Measurements from ENCODE around the gene FAM193B.

FAM193B gene

GRCh38 chr5:177523711-177524538, 30.4 kb downstream of the FAM193B start:
- H3K9me3 ChIP-seq (ENCODE audit: control insufficient read depth, insufficient read depth, low read length): no peaks in the 10 kb centered on the region
- H3K9ac ChIP-seq (ENCODE audit: low read depth, low read length): no peak overlapping the region
- peaks cover 14% of the 10 kb centered on the region for H3K36me3 ChIP-seq (ENCODE audit: insufficient read depth, low read length)
- no peaks in the 10 kb centered on the region for H3K4me1 ChIP-seq (ENCODE audit: insufficient read depth, low read length)

- H3K9ac ChIP-seq (ENCODE audit: low read depth, low read length): no peak overlapping the region
- peaks cover 7% of the 10 kb centered on the region for H3K36me3 ChIP-seq (ENCODE audit: insufficient read depth, low read length)
- H3K4me1 ChIP-seq (ENCODE audit: insufficient read depth, low read length): no peaks in the 10 kb centered on the region; the same call in 1 of the 2 replicates
- H3K9me3 ChIP-seq (ENCODE audit: control insufficient read depth, insufficient read depth, low read length): no peaks in the 10 kb centered on the region
Observed at GRCh38 chr5:177520916-177521513, 33.3 kb downstream of the FAM193B start.

- H3K9me3 ChIP-seq (ENCODE audit: control insufficient read depth, insufficient read depth, low read length): no peaks in the 10 kb centered on the region
- no peak overlapping the region for H3K9ac ChIP-seq (ENCODE audit: low read depth, low read length)
- H3K36me3 ChIP-seq (ENCODE audit: insufficient read depth, low read length): peaks cover 12% of the 10 kb centered on the region
- no peaks in the 10 kb centered on the region; the same call in 1 of the 2 replicates for H3K4me1 ChIP-seq (ENCODE audit: insufficient read depth, low read length)
Observed at GRCh38 chr5:177520271-177520670, 34.1 kb downstream of the FAM193B start.

GRCh38 chr5:177519463-177520235, 34.7 kb downstream of the FAM193B start:
- Histone ChIP-seq H3K4me1 (ENCODE audit: insufficient read depth, low read length) (no peaks in the 10 kb centered on the region; the same call in 1 of the 2 replicates), H3K9me3 (ENCODE audit: control insufficient read depth, insufficient read depth, low read length) (no peaks in the 10 kb centered on the region), H3K9ac (ENCODE audit: low read depth, low read length) (no peak overlapping the region), H3K36me3 (ENCODE audit: insufficient read depth, low read length) (peaks cover 14% of the 10 kb centered on the region)

- Histone ChIP-seq H3K9ac (ENCODE audit: low read depth, low read length) (peak within 1 kb of the TSS; percentile 76), H3K4me1 (ENCODE audit: insufficient read depth, low read length) (no peaks in the 10 kb centered on the region; the same call in 1 of the 2 replicates), H3K9me3 (ENCODE audit: control insufficient read depth, insufficient read depth, low read length) (no peaks in the 10 kb centered on the region), H3K36me3 (ENCODE audit: insufficient read depth, low read length) (peaks cover 16% of the 10 kb centered on the region)
Observed at GRCh38 chr5:177516601-177517568, 37.5 kb downstream of the FAM193B start, which contains the start of gene DDX41. Gene DDX41 (minus strand): TSS chr5:177516961. CDS start chr5:177516945, 16 bp downstream.

- no peaks in the 10 kb centered on the region; the same call in 1 of the 2 replicates for H3K4me1 ChIP-seq (ENCODE audit: insufficient read depth, low read length)
Observed at GRCh38 chr5:177515580-177515979, 38.8 kb downstream of the FAM193B start.

GRCh38 chr5:177514541-177514940, 39.8 kb downstream of the FAM193B start:
- peaks cover 17% of the 10 kb centered on the region for H3K36me3 ChIP-seq (ENCODE audit: insufficient read depth, low read length)
- H3K9ac ChIP-seq (ENCODE audit: low read depth, low read length): no peak overlapping the region
- H3K4me1 ChIP-seq (ENCODE audit: insufficient read depth, low read length): peaks cover 7% of the 10 kb centered on the region; the same call in 1 of the 2 replicates

More at GRCh38 chr5:177515580-177515979, 38.8 kb downstream of the FAM193B start:
- H3K9me3 ChIP-seq (ENCODE audit: control insufficient read depth, insufficient read depth, low read length): no peaks in the 10 kb centered on the region
- no peak overlapping the region for H3K9ac ChIP-seq (ENCODE audit: low read depth, low read length)
- peaks cover 16% of the 10 kb centered on the region for H3K36me3 ChIP-seq (ENCODE audit: insufficient read depth, low read length)

GRCh38 chr5:177513500-177513899, 40.9 kb downstream of the FAM193B start:
- Histone ChIP-seq H3K9me3 (ENCODE audit: control insufficient read depth, insufficient read depth, low read length) (no peaks in the 10 kb centered on the region), H3K4me1 (ENCODE audit: insufficient read depth, low read length) (peaks cover 16% of the 10 kb centered on the region; the same call in 1 of the 2 replicates), H3K36me3 (ENCODE audit: insufficient read depth, low read length) (peaks cover 17% of the 10 kb centered on the region), H3K9ac (ENCODE audit: low read depth, low read length) (no peak overlapping the region)

More at GRCh38 chr5:177514541-177514940, 39.8 kb downstream of the FAM193B start:
- no peaks in the 10 kb centered on the region for H3K9me3 ChIP-seq (ENCODE audit: control insufficient read depth, insufficient read depth, low read length)

GRCh38 chr5:177512736-177513380, 41.5 kb downstream of the FAM193B start:
- peaks cover 16% of the 10 kb centered on the region; the same call in 1 of the 2 replicates for H3K4me1 ChIP-seq (ENCODE audit: insufficient read depth, low read length)

GRCh38 chr5:177511796-177512675, 42.3 kb downstream of the FAM193B start:
- peaks cover 16% of the 10 kb centered on the region; the same call in 1 of the 2 replicates for H3K4me1 ChIP-seq (ENCODE audit: insufficient read depth, low read length)
- H3K36me3 ChIP-seq (ENCODE audit: insufficient read depth, low read length): peaks cover 17% of the 10 kb centered on the region
- no peak overlapping the region for H3K9ac ChIP-seq (ENCODE audit: low read depth, low read length)
- no peaks in the 10 kb centered on the region for H3K9me3 ChIP-seq (ENCODE audit: control insufficient read depth, insufficient read depth, low read length)

More at GRCh38 chr5:177512736-177513380, 41.5 kb downstream of the FAM193B start:
- Histone ChIP-seq H3K9me3 (ENCODE audit: control insufficient read depth, insufficient read depth, low read length) (no peaks in the 10 kb centered on the region), H3K36me3 (ENCODE audit: insufficient read depth, low read length) (peaks cover 17% of the 10 kb centered on the region), H3K9ac (ENCODE audit: low read depth, low read length) (no peak overlapping the region)

GRCh38 chr5:177511181-177511580, 43.2 kb downstream of the FAM193B start:
- Histone ChIP-seq H3K4me1 (ENCODE audit: insufficient read depth, low read length) (peaks cover 16% of the 10 kb centered on the region; the same call in 1 of the 2 replicates), H3K9ac (ENCODE audit: low read depth, low read length) (no peak overlapping the region), H3K9me3 (ENCODE audit: control insufficient read depth, insufficient read depth, low read length) (no peaks in the 10 kb centered on the region), H3K36me3 (ENCODE audit: insufficient read depth, low read length) (peaks cover 17% of the 10 kb centered on the region)

GRCh38 chr5:177510567-177511053, 43.8 kb downstream of the FAM193B start:
- H3K9me3 ChIP-seq (ENCODE audit: control insufficient read depth, insufficient read depth, low read length): no peaks in the 10 kb centered on the region
- peaks cover 16% of the 10 kb centered on the region for H3K36me3 ChIP-seq (ENCODE audit: insufficient read depth, low read length)
- peaks cover 16% of the 10 kb centered on the region; the same call in 1 of the 2 replicates for H3K4me1 ChIP-seq (ENCODE audit: insufficient read depth, low read length)
- no peak overlapping the region for H3K9ac ChIP-seq (ENCODE audit: low read depth, low read length)
